ENCODE data around the gene PDCD10.
A peak's percentile ranks its signal among the peaks of the same experiment; 100 is the strongest.

The PDCD10 gene

DNA sequence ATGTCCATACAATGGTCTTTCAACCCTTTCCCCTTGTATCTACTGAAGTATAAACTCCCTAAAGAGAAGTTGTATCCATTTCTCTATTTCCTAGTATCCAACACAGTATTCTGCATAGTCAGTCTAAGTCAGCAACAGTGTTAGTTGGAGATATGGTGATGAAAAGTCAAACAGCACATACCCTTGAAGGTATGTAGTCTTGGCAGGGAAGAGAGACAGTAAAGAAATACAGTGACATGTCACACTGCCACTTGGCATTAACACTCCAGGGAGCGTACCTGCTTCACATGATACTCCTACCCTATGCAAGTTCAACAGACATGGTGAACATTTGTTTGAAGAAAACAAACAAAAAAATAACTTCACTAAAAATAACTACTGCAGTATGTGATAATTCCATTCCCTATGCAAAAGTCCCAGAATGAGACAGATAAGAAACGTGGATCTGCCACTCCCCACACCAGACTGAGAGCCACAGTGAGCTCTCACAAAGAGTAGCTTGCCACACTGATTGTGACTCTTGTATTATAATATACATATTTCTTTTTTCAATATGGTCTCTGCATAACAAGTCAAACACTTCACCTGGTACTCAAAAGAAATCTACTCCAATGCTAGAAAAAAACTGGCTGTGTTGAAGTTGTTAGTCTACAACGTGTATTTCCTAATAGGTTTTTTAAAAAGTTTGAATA is 5.9 kb downstream of the PDCD10 start:
- peaks cover 32 to 58% of the 10 kb centered on the region in 2 donors for H3K4me1 Mint-ChIP-seq (ENCODE audit: low read depth in 2 of 2)
- H3K27me3 Mint-ChIP-seq: no peaks in the 10 kb centered on the region
- peak overlapping the region; percentile 41 to 61 for H3K27ac Mint-ChIP-seq
- H3K4me3 Mint-ChIP-seq: no peak overlapping the region
- ATAC-seq (replicated peaks) (no peak), DNase-seq (no peak)
- peaks cover 6% of the 10 kb centered on the region for H3K36me3 Mint-ChIP-seq (ENCODE audit: insufficient read depth)
- H3K9me3 Mint-ChIP-seq: no peaks in the 10 kb centered on the region

DNA sequence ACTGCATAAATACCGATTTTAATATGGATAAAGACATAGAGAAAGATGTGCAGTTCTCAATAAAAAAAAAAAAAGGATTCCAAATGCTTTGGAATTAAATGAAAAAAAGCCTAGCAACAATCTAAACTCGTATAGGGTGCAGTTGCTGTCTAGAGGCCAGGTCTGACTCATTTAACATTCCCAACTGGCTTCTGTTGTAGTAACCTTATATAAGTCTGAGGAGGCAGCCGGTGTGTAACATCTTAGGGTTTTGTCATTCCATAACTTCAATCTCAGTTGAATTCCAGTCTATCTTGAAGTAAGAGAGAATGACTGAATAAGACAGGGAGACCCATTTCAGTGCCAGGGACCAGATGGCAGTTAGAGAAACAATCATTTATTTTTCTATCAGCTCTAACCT is 6.5 kb downstream of the PDCD10 start:
- H3K27ac Mint-ChIP-seq: peak overlapping the region; percentile 41 to 61
- H3K36me3 Mint-ChIP-seq (ENCODE audit: insufficient read depth): peaks cover 6% of the 10 kb centered on the region
- peaks cover 32 to 63% of the 10 kb centered on the region in 2 donors for H3K4me1 Mint-ChIP-seq (ENCODE audit: low read depth in 2 of 2)
- no peaks in the 10 kb centered on the region for H3K9me3 Mint-ChIP-seq
- DNase-seq (no peak), ATAC-seq (replicated peaks) (no peak)
- no peaks in the 10 kb centered on the region for H3K27me3 Mint-ChIP-seq
- H3K4me3 Mint-ChIP-seq: no peak overlapping the region

GRCh38 chr3:167723872-167724271 is 10.8 kb downstream of the PDCD10 start:
- peak overlapping the region; percentile 12 to 73 for H3K27ac Mint-ChIP-seq
- H3K36me3 Mint-ChIP-seq (ENCODE audit: insufficient read depth): peaks cover 20% of the 10 kb centered on the region
- no peak overlapping the region for H3K4me3 Mint-ChIP-seq
- DNase-seq (no peak), ATAC-seq (replicated peaks) (no peak)
- no peaks in the 10 kb centered on the region for H3K9me3 Mint-ChIP-seq
- no peaks in the 10 kb centered on the region for H3K27me3 Mint-ChIP-seq
- peaks cover 31 to 66% of the 10 kb centered on the region in 2 donors for H3K4me1 Mint-ChIP-seq (ENCODE audit: low read depth in 2 of 2)

GRCh38 chr3:167723025-167723512 is 11.6 kb downstream of the PDCD10 start:
- H3K27ac Mint-ChIP-seq: no peak overlapping the region
- no peak for DNase-seq
- no peak for ATAC-seq (replicated peaks)
- H3K36me3 Mint-ChIP-seq (ENCODE audit: insufficient read depth): peaks cover 28% of the 10 kb centered on the region
- H3K4me1 Mint-ChIP-seq (ENCODE audit: low read depth in 2 of 2): peaks cover 27 to 63% of the 10 kb centered on the region in 2 donors
- no peak overlapping the region for H3K4me3 Mint-ChIP-seq
- H3K27me3 Mint-ChIP-seq: no peaks in the 10 kb centered on the region
- no peaks in the 10 kb centered on the region for H3K9me3 Mint-ChIP-seq

DNA sequence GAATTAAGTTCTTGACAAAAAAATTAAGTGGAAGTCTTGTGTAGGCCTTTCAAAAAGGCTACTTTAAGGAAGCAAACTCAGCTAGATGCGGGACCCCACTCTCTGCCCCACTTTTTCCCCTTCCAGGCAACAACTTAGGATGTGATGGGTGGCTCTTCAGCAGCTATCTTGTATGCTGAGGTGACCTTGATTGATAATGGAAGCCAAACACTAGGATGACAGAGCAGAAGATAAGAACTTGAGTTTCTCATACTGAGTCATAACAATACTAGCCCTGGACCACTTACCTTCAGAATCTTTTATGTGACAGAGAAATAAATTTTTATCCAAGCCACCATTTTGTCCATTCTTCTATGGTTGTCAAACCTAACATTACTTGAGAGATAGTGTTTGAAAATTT is 16.1 kb downstream of the PDCD10 start:
- no peaks in the 10 kb centered on the region for H3K9me3 Mint-ChIP-seq
- no peak overlapping the region for H3K4me3 Mint-ChIP-seq
- H3K36me3 Mint-ChIP-seq (ENCODE audit: insufficient read depth): peaks cover 39% of the 10 kb centered on the region
- no peak for ATAC-seq (replicated peaks)
- H3K27me3 Mint-ChIP-seq: no peaks in the 10 kb centered on the region
- DNase-seq: no peak
- peaks cover 40 to 63% of the 10 kb centered on the region in 2 donors for H3K4me1 Mint-ChIP-seq (ENCODE audit: low read depth in 2 of 2)
- H3K27ac Mint-ChIP-seq: no peak overlapping the region

DNA sequence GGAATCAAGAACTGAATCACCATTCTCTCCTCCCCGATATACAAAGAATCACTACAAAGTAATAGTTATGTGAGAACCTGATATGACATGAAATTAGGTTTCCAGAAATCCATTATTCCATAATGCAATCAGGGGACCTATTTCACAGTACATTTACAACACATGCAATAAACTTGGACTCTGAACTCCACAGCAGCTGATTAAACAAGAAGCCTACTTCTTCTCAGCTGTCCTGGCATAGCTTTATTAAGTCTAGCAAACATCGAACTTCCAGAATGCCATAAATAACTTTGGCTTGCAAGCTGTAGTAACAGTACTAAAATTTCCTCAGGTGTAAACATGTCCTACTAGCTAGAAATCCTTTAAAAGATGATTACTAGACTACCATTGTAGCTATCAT is 17.8 kb downstream of the PDCD10 start:
- no peaks in the 10 kb centered on the region for H3K27me3 Mint-ChIP-seq
- H3K4me1 Mint-ChIP-seq (ENCODE audit: low read depth in 2 of 2): peaks cover 45 to 62% of the 10 kb centered on the region in 2 donors
- DNase-seq: no peak
- peaks cover 42% of the 10 kb centered on the region for H3K36me3 Mint-ChIP-seq (ENCODE audit: insufficient read depth)
- no peak for ATAC-seq (replicated peaks)
- H3K27ac Mint-ChIP-seq: no peak overlapping the region
- no peaks in the 10 kb centered on the region for H3K9me3 Mint-ChIP-seq
- H3K4me3 Mint-ChIP-seq: no peak overlapping the region

DNA sequence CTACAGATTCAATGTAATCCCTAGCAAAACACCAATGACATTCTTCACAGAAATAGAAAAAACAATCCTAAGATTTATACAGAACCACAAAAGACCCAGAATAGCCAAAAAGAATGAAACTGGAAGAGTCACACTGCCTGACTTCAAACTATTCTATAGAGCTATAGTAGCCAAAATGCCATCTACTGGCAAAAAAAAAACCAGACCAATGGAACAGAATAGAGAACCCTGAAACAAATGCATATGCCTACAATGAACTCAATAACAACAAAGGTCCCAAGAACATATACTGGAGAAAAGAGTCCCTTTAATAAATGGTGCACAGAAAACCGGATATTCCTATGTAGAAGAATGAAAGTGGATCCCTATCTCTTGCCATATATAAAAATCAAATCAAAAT is 19.8 kb downstream of the PDCD10 start:
- Mint-ChIP-seq H3K9me3 (no peaks in the 10 kb centered on the region), H3K27me3 (no peaks in the 10 kb centered on the region), H3K4me3 (peak overlapping the region; percentile 6 to 8), H3K27ac (peak overlapping the region; percentile 13 to 44), H3K36me3 (ENCODE audit: insufficient read depth) (peaks cover 50% of the 10 kb centered on the region), H3K4me1 (ENCODE audit: low read depth in 2 of 2) (peaks cover 46 to 60% of the 10 kb centered on the region in 2 donors)
- no peak for DNase-seq
- no peak for ATAC-seq (replicated peaks)

DNA sequence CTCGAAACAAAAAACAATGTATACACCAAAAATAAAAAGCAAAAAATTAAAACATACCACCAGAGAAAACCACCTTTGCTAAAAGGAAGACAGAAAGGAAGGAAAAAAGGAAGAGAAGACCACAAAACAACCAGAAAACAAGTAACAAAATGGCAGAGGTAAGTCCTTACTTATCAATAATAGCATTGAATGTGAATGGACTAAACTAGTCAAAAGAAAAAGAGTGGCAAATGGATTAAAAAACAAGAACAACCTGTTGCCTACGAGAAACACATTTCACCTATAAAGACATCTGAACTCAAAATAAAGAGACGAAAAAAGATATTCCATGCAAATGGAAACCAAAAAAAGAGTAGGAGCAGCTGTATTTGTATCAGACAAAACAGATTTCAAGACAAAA is 22.2 kb downstream of the PDCD10 start:
- ATAC-seq (replicated peaks) (no peak), DNase-seq (no peak)
- Mint-ChIP-seq H3K36me3 (ENCODE audit: insufficient read depth) (peaks cover 43% of the 10 kb centered on the region), H3K4me1 (ENCODE audit: low read depth in 2 of 2) (peaks cover 52 to 67% of the 10 kb centered on the region in 2 donors), H3K9me3 (no peaks in the 10 kb centered on the region), H3K27ac (peak overlapping the region in 1 of 2 donors; percentile 1), H3K27me3 (no peaks in the 10 kb centered on the region), H3K4me3 (no peak overlapping the region)

DNA sequence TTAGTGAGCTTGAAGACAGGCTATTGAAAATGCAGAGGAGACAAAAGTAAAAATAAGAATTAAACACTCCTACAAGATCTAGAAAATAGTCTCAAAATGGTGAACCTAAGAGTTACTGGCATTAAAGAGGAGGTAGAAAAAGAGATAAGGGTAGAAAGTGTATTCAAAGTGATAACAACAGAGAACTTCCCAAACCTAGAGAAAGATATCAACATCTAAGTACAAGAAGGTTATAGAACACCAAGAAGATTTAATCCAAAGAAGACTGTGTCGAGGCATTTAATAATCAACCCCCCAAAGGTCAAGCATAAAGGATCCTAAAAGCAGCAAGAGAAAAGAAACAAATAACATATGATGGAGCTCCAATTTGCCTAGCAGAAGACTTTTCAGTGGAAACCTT is 23.3 kb downstream of the PDCD10 start:
- H3K27me3 Mint-ChIP-seq: no peaks in the 10 kb centered on the region
- peaks cover 55 to 74% of the 10 kb centered on the region in 2 donors for H3K4me1 Mint-ChIP-seq (ENCODE audit: low read depth in 2 of 2)
- H3K27ac Mint-ChIP-seq: peak overlapping the region; percentile 44 to 78
- no peak overlapping the region for H3K4me3 Mint-ChIP-seq
- ATAC-seq (replicated peaks) (no peak), DNase-seq (no peak)
- H3K36me3 Mint-ChIP-seq (ENCODE audit: insufficient read depth): peaks cover 40% of the 10 kb centered on the region
- no peaks in the 10 kb centered on the region for H3K9me3 Mint-ChIP-seq

GRCh38 chr3:167710552-167710951 is 24.1 kb downstream of the PDCD10 start:
- Mint-ChIP-seq H3K4me3 (no peak overlapping the region), H3K27me3 (no peaks in the 10 kb centered on the region), H3K9me3 (no peaks in the 10 kb centered on the region), H3K27ac (peak overlapping the region; percentile 4 to 78), H3K36me3 (ENCODE audit: insufficient read depth) (peaks cover 40% of the 10 kb centered on the region), H3K4me1 (ENCODE audit: low read depth in 2 of 2) (peaks cover 57 to 75% of the 10 kb centered on the region in 2 donors)
- no peak for ATAC-seq (replicated peaks)
- no peak for DNase-seq

GRCh38 chr3:167709690-167710089 is 25.0 kb downstream of the PDCD10 start:
- no peak for ATAC-seq (replicated peaks)
- Mint-ChIP-seq H3K4me1 (ENCODE audit: low read depth in 2 of 2) (peaks cover 50 to 66% of the 10 kb centered on the region in 2 donors), H3K36me3 (ENCODE audit: insufficient read depth) (peaks cover 40% of the 10 kb centered on the region), H3K4me3 (no peak overlapping the region), H3K27ac (no peak overlapping the region), H3K9me3 (no peaks in the 10 kb centered on the region), H3K27me3 (no peaks in the 10 kb centered on the region)
- no peak for DNase-seq

- peak overlapping the region; percentile 1 to 10 for H3K27ac Mint-ChIP-seq
- no peak overlapping the region for H3K4me3 Mint-ChIP-seq
- DNase-seq (no peak), ATAC-seq (replicated peaks) (no peak)
- H3K4me1 Mint-ChIP-seq (ENCODE audit: low read depth in 2 of 2): peaks cover 26 to 42% of the 10 kb centered on the region in 2 donors
- H3K27me3 Mint-ChIP-seq: no peaks in the 10 kb centered on the region
- H3K36me3 Mint-ChIP-seq (ENCODE audit: insufficient read depth): peaks cover 35% of the 10 kb centered on the region
- no peaks in the 10 kb centered on the region for H3K9me3 Mint-ChIP-seq
These were observed 28.9 kb downstream of the PDCD10 start for GRCh38 chr3:167705840-167706239.

GRCh38 chr3:167700926-167701325 is 33.8 kb downstream of the PDCD10 start:
- no peak for ATAC-seq (replicated peaks)
- Mint-ChIP-seq H3K27ac (peak overlapping the region in 1 of 2 donors; percentile 19), H3K4me3 (no peak overlapping the region), H3K27me3 (no peaks in the 10 kb centered on the region), H3K36me3 (ENCODE audit: insufficient read depth) (peaks cover 30% of the 10 kb centered on the region), H3K4me1 (ENCODE audit: low read depth in 2 of 2) (peaks cover 7 to 18% of the 10 kb centered on the region in 2 donors), H3K9me3 (no peaks in the 10 kb centered on the region)
- DNase-seq: no peak

- H3K36me3 Mint-ChIP-seq (ENCODE audit: insufficient read depth): peaks cover 39% of the 10 kb centered on the region
- H3K27me3 Mint-ChIP-seq: no peaks in the 10 kb centered on the region
- ATAC-seq (replicated peaks) (no peak), DNase-seq (no peak)
- H3K9me3 Mint-ChIP-seq: no peaks in the 10 kb centered on the region
- H3K27ac Mint-ChIP-seq: peak overlapping the region; percentile 11 to 19
- no peak overlapping the region for H3K4me3 Mint-ChIP-seq
- H3K4me1 Mint-ChIP-seq (ENCODE audit: low read depth in 2 of 2): peaks cover 3 to 16% of the 10 kb centered on the region in 2 donors
These were observed 34.6 kb downstream of the PDCD10 start for GRCh38 chr3:167700046-167700445.
